Stimulated activated effector memory CD8-positive, alpha-beta T cell treated with anti-CD3 and anti-CD28 coated beads, Interleukin-12 subunit alpha, Interleukin-12 subunit beta, amount 100 ng/mL, for 72 hours (primary cell): ENCODE data around the gene TMEM156.
"Not testable (repeated sequence)": the region's sequence is repeated elsewhere in the genome, so short reads cannot be mapped to it uniquely, and the experiment has no call there.

Experiments used
- ATAC-seq: fragments of 150-1000 bp; cut with Tn5 transposase; 2 replicates; pipeline ENCODE4 v1.10.0; 2021
- DNase-seq, 2 donors: peaks; one replicate each; pipeline ENCODE4 v3.0.0; 2021 to 2022; ENCODE audit warnings: low spot score in 2 of 2
- H3K27ac Mint-ChIP-seq: one replicate; pipeline ENCODE4 v1.8.0; 2022; ENCODE audit warnings: mild to moderate bottlenecking, mixed read lengths
- H3K36me3 Mint-ChIP-seq: one replicate; pipeline ENCODE4 v1.8.0; 2022; ENCODE audit warnings: mild to moderate bottlenecking, mixed read lengths
- H3K4me1 Mint-ChIP-seq: one replicate; pipeline ENCODE4 v1.8.0; 2022; ENCODE audit warnings: mixed read lengths
- H3K4me3 Mint-ChIP-seq: one replicate; pipeline ENCODE4 v1.8.0; 2022; ENCODE audit warnings: mild to moderate bottlenecking, mixed read lengths
- H3K9me3 Mint-ChIP-seq: one replicate; pipeline ENCODE4 v1.8.0; 2022; ENCODE audit warnings: mixed read lengths

Gene TMEM156

DNA sequence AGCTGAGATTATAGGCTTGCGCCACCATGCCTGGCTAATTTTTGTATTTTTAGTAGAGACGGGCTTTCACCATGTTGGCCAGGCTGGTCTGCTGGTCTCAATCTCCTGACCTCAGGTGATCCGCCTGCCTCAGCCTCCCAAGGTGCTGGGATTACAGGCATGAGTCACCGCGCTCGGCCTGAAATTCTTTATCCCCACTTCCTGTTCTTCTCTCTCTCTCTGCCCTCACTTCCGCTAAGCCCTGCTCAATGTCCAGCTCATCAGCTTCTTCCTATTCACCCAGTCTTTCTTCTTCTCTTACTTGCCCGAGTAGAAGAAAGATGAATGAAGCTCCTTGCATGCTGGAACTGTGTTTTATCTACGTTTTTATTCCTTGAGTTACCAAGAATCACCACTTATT, 43.9 kb downstream of the TMEM156 start:
- ATAC-seq, H3K4me3 Mint-ChIP-seq, H3K9me3 Mint-ChIP-seq, DNase-seq: not testable (repeated sequence)
- peaks cover 36% of the 10 kb centered on the region for H3K36me3 Mint-ChIP-seq
- H3K4me1 Mint-ChIP-seq: peaks cover 13% of the 10 kb centered on the region
- peak overlapping the region; percentile 83 for H3K27ac Mint-ChIP-seq

DNA sequence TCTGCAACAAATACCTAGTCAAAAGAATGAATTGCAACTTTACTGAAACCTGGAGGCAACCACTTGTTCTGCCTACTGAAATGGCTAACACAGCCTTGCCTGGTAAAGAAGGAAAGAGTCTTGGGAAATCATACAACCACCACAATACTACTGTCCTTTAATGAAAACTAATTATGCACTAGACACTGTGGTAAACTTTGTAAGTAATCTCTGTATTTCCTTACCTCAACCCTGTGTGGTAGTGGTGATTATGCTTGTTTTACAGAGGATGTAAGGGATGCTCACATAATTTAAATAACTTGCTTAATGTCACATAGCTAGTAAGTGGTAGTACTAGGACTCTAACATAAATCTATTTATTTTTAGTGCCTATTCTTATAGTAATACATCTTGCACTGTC, 44.7 kb downstream of the TMEM156 start:
- peak; percentile 67 for ATAC-seq
- Mint-ChIP-seq H3K4me3 (no peak overlapping the region), H3K9me3 (no peaks in the 10 kb centered on the region), H3K4me1 (peaks cover 13% of the 10 kb centered on the region), H3K36me3 (peaks cover 37% of the 10 kb centered on the region), H3K27ac (no peak overlapping the region)
- no peak for DNase-seq

GRCh38 chr4:38985410-38986100, 46.7 kb downstream of the TMEM156 start:
- no peak for DNase-seq
- peaks cover 33% of the 10 kb centered on the region for H3K36me3 Mint-ChIP-seq
- no peak for ATAC-seq
- H3K4me1 Mint-ChIP-seq: peaks cover 13% of the 10 kb centered on the region
- no peaks in the 10 kb centered on the region for H3K9me3 Mint-ChIP-seq
- peak overlapping the region; percentile 46 for H3K27ac Mint-ChIP-seq
- H3K4me3 Mint-ChIP-seq: peak overlapping the region; percentile 10

- no peak for DNase-seq
- H3K4me1 Mint-ChIP-seq: peaks cover 13% of the 10 kb centered on the region
- H3K36me3 Mint-ChIP-seq: peaks cover 43% of the 10 kb centered on the region
Observed at GRCh38 chr4:38983787-38984598, 48.2 kb downstream of the TMEM156 start.

GRCh38 chr4:38983291-38983690, 48.9 kb downstream of the TMEM156 start:
- Mint-ChIP-seq H3K36me3 (peaks cover 39% of the 10 kb centered on the region), H3K27ac (peak overlapping the region; percentile 17), H3K9me3 (no peaks in the 10 kb centered on the region), H3K4me1 (peaks cover 9% of the 10 kb centered on the region), H3K4me3 (no peak overlapping the region)
- ATAC-seq: no peak
- no peak for DNase-seq

More at GRCh38 chr4:38983787-38984598, 48.2 kb downstream of the TMEM156 start:
- H3K4me3 Mint-ChIP-seq: no peak overlapping the region
- peak overlapping the region; percentile 17 for H3K27ac Mint-ChIP-seq
- ATAC-seq: no peak
- H3K9me3 Mint-ChIP-seq: no peaks in the 10 kb centered on the region

DNA sequence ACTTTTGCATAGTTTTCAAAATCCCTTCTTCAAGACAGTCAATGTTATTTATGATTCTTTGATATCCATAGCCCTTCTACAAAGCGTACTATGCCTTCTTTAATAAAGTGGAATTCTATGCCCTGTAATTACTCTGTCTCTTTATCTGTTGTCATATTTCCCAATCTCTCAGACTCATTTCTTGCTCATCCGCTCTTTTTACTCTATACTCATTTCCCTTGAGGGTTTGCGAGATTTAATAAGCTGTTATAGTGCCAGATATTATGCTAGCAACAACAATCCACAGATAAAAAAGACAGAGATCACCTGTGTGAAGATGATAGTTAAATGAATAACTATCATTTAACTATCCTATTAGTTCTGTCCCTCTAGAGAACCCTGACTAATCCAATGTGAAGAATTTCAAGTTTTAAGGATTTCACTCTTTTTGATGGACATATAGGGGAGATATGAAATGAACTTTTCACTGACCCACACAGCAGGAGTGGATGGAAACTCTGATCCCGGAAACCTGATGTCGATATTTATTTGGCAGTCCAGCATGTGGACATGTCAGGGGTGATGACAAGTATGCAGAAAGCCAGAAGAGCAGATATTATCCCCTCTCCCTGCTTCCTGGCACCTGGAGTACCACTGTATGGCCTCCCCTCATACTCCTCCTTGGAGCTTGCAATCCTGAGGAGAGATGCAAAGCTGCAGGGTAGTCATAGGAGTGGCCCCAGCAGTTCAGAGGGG, 49.7 kb downstream of the TMEM156 start:
- ATAC-seq (no peak), DNase-seq (no peak)
- H3K9me3 Mint-ChIP-seq: no peaks in the 10 kb centered on the region
- H3K4me3 Mint-ChIP-seq: no peak overlapping the region
- peaks cover 6% of the 10 kb centered on the region for H3K4me1 Mint-ChIP-seq
- H3K36me3 Mint-ChIP-seq: peaks cover 36% of the 10 kb centered on the region
- H3K27ac Mint-ChIP-seq: peak overlapping the region; percentile 17

- Mint-ChIP-seq H3K4me3 (no peak overlapping the region), H3K4me1 (peaks cover 4% of the 10 kb centered on the region), H3K36me3 (peaks cover 30% of the 10 kb centered on the region), H3K9me3 (no peaks in the 10 kb centered on the region), H3K27ac (no peak overlapping the region)
- DNase-seq (no peak), ATAC-seq (peak; percentile 63)
Observed at GRCh38 chr4:38980903-38981676, 51.1 kb downstream of the TMEM156 start.

DNA sequence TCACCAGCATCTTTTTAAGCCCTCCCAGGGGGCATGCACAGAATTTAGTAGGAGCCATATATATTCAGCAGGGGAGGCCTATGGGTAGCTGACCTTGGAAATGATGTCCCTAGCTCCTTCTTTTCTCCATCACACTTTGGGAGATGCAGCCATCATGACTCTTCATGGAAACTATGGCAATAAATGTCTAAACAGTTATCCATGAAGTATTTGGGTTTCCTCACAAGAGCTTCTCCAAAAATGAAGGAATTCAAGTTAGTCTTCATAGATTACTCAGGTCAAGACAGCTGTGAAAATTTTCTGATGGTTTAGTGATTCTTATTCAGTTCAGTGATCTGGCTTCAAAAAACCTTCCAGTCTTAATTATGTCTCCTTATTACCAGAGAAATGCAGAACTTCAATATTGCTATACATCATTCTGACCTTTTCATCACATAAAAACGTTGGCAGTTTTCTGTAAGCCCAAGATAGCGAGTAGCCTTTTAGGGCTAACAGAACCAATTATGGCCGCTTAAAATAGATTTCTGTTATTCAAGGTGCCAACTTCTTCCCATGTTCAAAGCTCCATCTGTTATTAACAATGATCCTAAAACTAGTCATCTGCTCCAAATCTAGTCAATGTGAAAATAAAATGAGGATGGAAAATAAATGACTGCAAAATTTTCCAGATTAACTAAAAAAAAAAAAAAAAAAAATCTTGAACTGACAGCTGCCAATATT, 52.5 kb downstream of the TMEM156 start:
- H3K36me3 Mint-ChIP-seq: peaks cover 24% of the 10 kb centered on the region
- no peaks in the 10 kb centered on the region for H3K4me1 Mint-ChIP-seq
- DNase-seq: no peak
- no peak overlapping the region for H3K27ac Mint-ChIP-seq
- H3K9me3 Mint-ChIP-seq: no peaks in the 10 kb centered on the region
- ATAC-seq: no peak
- no peak overlapping the region for H3K4me3 Mint-ChIP-seq

DNA sequence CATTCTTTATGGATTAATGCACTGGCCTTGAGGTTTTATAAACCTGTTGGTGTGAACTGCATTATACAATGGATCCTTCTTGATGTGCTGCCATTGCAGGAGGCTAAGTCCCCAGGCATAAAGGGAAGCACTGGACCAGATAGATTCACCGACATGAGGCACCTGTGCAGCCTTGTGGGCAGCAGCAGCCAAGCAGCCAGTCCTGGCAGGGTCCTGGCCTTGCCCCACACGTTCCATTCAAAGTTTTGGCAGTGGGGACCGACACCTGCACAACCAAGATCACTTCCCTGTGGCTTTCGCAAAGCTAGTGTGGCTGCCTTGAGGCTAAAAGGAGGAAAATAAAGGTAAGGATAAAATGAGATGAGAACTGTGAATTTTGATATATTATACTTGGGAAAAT, 53.1 kb downstream of the TMEM156 start:
- Mint-ChIP-seq H3K9me3 (no peaks in the 10 kb centered on the region), H3K4me1 (no peaks in the 10 kb centered on the region), H3K27ac (no peak overlapping the region), H3K36me3 (peaks cover 24% of the 10 kb centered on the region), H3K4me3 (no peak overlapping the region)
- ATAC-seq (no peak), DNase-seq (no peak)

DNA sequence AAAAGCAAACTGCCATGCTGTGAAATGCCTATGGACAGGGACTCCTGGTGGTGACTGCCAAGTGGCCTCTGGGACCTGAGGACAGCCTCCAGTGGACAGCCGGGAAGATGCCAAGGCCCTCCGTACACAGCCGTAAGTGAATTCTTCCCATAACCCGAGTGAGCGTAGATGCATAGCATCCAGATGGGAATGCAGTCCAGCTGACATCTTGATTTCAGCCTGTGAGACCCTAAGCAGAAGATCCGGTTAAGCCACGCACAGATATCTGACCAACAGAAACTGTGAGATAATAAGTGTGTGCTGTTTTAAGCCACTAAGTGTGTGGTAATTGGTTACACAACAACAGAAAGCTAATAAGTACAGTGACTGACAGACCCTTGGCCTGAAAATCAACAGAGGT, 55.9 kb downstream of the TMEM156 start:
- peaks cover 17% of the 10 kb centered on the region for H3K36me3 Mint-ChIP-seq
- no peak overlapping the region for H3K4me3 Mint-ChIP-seq
- no peak for ATAC-seq
- H3K9me3 Mint-ChIP-seq: no peaks in the 10 kb centered on the region
- no peak for DNase-seq
- no peaks in the 10 kb centered on the region for H3K4me1 Mint-ChIP-seq
- H3K27ac Mint-ChIP-seq: no peak overlapping the region

DNA sequence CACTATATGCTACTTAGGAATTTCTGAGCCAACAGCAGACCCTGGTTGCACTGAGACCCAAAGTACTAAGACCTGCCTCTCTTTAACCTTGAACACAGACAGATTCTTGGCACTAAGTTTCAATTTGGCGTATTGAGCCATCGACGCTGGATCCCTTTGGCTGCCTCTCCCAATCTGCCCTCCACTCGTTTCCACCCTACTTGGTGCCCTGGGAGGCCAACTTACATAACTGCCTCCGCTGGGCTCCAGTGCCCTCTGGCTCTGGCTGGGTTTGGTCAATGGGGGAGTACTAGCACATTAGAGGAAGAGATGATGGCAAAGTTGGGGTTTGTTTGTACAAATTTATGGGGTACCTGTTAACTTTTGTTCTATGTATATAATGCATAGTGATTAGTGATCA, 63.5 kb downstream of the TMEM156 start:
- no peaks in the 10 kb centered on the region for H3K9me3 Mint-ChIP-seq
- peak overlapping the region; percentile 55 for H3K27ac Mint-ChIP-seq
- no peak for DNase-seq
- ATAC-seq: no peak
- no peak overlapping the region for H3K4me3 Mint-ChIP-seq
- H3K4me1 Mint-ChIP-seq: no peaks in the 10 kb centered on the region
- peaks cover 17% of the 10 kb centered on the region for H3K36me3 Mint-ChIP-seq

- Mint-ChIP-seq H3K4me3 (no peak overlapping the region), H3K9me3 (no peaks in the 10 kb centered on the region), H3K27ac (peak overlapping the region; percentile 55), H3K4me1 (no peaks in the 10 kb centered on the region), H3K36me3 (peaks cover 17% of the 10 kb centered on the region)
- no peak for ATAC-seq
- DNase-seq: no peak
Observed at GRCh38 chr4:38967260-38968095, 64.7 kb downstream of the TMEM156 start.

- ATAC-seq (no peak), DNase-seq (no peak)
- Mint-ChIP-seq H3K27ac (no peak overlapping the region), H3K4me1 (no peaks in the 10 kb centered on the region), H3K9me3 (peaks cover 6% of the 10 kb centered on the region), H3K36me3 (peaks cover 17% of the 10 kb centered on the region), H3K4me3 (no peak overlapping the region)
Observed at GRCh38 chr4:38965866-38966265, 66.3 kb downstream of the TMEM156 start.
